ENCODE data around the gene SLC38A8. TPM values are rescaled to one million over a fixed set of nuclear protein-coding genes. Genes with fewer than 3 reads are reported as not detected.
A peak's percentile ranks its signal among the peaks of the same experiment; 100 is the strongest.

The SLC38A8 gene
- total RNA-seq, 1 experiment from 2014 or later, result 0.35 TPM

DNA sequence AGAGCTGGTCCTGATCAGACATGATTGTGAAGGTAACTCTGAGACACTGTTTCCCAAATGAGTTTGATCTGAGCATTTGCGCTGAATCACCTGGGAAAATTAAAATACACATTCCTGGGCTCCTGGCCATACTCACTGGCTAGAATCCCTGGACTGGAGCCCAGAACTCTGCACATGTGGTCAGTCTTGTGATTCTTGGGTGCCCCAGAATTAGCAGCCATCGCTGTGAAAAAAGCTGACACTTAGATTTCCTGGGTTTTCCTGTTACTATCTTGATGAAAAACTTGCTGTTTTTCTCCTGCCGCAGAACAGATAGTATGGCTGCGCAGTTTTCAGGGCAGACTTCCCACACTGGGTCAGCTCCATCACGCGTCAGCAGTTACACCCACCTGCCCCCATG, 50.0 kb downstream of the SLC38A8 start:
- Histone ChIP-seq H4K20me1 (ENCODE audit: control insufficient read depth, insufficient read depth, insufficient read length) (no peaks in the 10 kb centered on the region), H3K79me2 (ENCODE audit: insufficient read depth, low read length) (no peaks in the 10 kb centered on the region), H2BK20ac (ENCODE audit: low read depth, low read length, poor library complexity, severe bottlenecking) (no peak overlapping the region), H3K23me2 (ENCODE audit: insufficient read length, low read depth, low read length, poor library complexity, severe bottlenecking) (no peaks in the 10 kb centered on the region), H2BK15ac (ENCODE audit: low read depth, low read length) (no peak overlapping the region), H3K27me3 (ENCODE audit: insufficient read depth, low read length) (no peaks in the 10 kb centered on the region), H4K8ac (replicated peaks; ENCODE audit: insufficient read length, low read depth, low read length) (no peak overlapping the region), H2AFZ (ENCODE audit: low read length) (no peak overlapping the region), H4K91ac (ENCODE audit: insufficient read length, low read depth, low read length) (no peak overlapping the region), H2BK5ac (ENCODE audit: insufficient read length, low read length) (no peak overlapping the region), H2BK120ac (ENCODE audit: low read depth, low read length, poor library complexity, severe bottlenecking) (no peak overlapping the region), H3K14ac (ENCODE audit: insufficient read depth, low read length) (no peak overlapping the region), H3K4me1 (ENCODE audit: insufficient read depth, low read length) (no peaks in the 10 kb centered on the region), H2AK5ac (ENCODE audit: insufficient read length, low read length) (no peak overlapping the region), H2BK12ac (ENCODE audit: insufficient read length, low read depth, low read length) (no peak overlapping the region), H3K9me3 (ENCODE audit: control insufficient read depth, low read depth, low read length) (no peaks in the 10 kb centered on the region), H3K56ac (ENCODE audit: insufficient read length, low read depth, low read length) (no peak overlapping the region), H3K27ac (ENCODE audit: insufficient read length, low read depth, low read length) (no peak overlapping the region), H3K4me2 (ENCODE audit: insufficient read depth, insufficient read length, low read length) (no peak overlapping the region), H3K23ac (ENCODE audit: insufficient read length, low read depth, low read length) (no peak overlapping the region), H3K79me1 (ENCODE audit: insufficient read depth, low read depth, low read length, poor library complexity, severe bottlenecking) (no peaks in the 10 kb centered on the region), H3K9ac (ENCODE audit: extremely low read depth, insufficient read length, low read length) (no peak overlapping the region), H4K5ac (ENCODE audit: insufficient read length, low read depth, low read length) (no peak overlapping the region), H3K18ac (ENCODE audit: insufficient read length, low read depth, low read length) (no peak overlapping the region), H3K4ac (ENCODE audit: low read depth, low read length) (no peak overlapping the region), H3T11ph (ENCODE audit: low read length) (no peak overlapping the region)
- H3K36me3 Mint-ChIP-seq (ENCODE audit: insufficient read depth in 1 of 3, low read depth in 3 of 3), result peaks cover 0 to 15% (median 2%) of the 10 kb centered on the region in 3 experiments; a peak in 5 of 7 replicates
- H3K4me3 Mint-ChIP-seq, result no peak overlapping the region
- H3K4me1 Mint-ChIP-seq, result peaks cover 14 to 36% of the 10 kb centered on the region in 2 experiments
- no peak for DNase-seq
- TF ChIP-seq, protein P1, sequence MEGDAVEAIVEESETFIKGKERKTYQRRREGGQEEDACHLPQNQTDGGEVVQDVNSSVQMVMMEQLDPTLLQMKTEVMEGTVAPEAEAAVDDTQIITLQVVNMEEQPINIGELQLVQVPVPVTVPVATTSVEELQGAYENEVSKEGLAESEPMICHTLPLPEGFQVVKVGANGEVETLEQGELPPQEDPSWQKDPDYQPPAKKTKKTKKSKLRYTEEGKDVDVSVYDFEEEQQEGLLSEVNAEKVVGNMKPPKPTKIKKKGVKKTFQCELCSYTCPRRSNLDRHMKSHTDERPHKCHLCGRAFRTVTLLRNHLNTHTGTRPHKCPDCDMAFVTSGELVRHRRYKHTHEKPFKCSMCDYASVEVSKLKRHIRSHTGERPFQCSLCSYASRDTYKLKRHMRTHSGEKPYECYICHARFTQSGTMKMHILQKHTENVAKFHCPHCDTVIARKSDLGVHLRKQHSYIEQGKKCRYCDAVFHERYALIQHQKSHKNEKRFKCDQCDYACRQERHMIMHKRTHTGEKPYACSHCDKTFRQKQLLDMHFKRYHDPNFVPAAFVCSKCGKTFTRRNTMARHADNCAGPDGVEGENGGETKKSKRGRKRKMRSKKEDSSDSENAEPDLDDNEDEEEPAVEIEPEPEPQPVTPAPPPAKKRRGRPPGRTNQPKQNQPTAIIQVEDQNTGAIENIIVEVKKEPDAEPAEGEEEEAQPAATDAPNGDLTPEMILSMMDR (conservative IDR thresholded peaks at IDR 0.05), result no peak
- H3K27me3 Mint-ChIP-seq (ENCODE audit: low read depth), result peaks cover 3% of the 10 kb centered on the region
- no CpG with 5 or more reads among the region's 6 CpGs for WGBS (ENCODE audit: extremely low coverage, insufficient read length, low lambda C conversion rate)
- peak overlapping the region in 2 of 3 experiments; percentile 61 to 65; a peak in 2 of 7 replicates for H3K27ac Mint-ChIP-seq
- H3K9me3 Mint-ChIP-seq, result no peaks in the 10 kb centered on the region
